Lung (tissue), 12 donors: ENCODE measurements around the gene TBC1D3B. TPM values are rescaled to one million over a fixed set of nuclear protein-coding genes. Genes with fewer than 3 reads are reported as not detected.

Source experiments
- ATAC-seq: fragments of 200-7000 bp; cut with Tn5 transposase; one replicate; pipeline ENCODE4 v1.9.1; 2020; ENCODE audit warnings: moderate number of reproducible peaks; ENCODE audit not compliant: insufficient read depth, low FRiP score
- DNase-seq, 3 donors: peaks; one replicate each; pipeline ENCODE4 v3.0.0-alpha.2; 2013 to 2017
- H3K27ac ChIP-seq, 2 donors: one replicate each; pipeline ENCODE4 v1.5.1; 2013; ENCODE audit warnings: mild to moderate bottlenecking in 2 of 2, moderate library complexity in 2 of 2, control low read depth in 1 of 2, inconsistent platforms in 1 of 2, low read depth in 1 of 2, low read length in 1 of 2
- H3K27me3 ChIP-seq, 3 donors: one replicate each; pipeline ENCODE4 v1.5.1; 2013; ENCODE audit warnings: low read length in 2 of 3; ENCODE audit not compliant: control insufficient read depth in 3 of 3, insufficient read depth in 3 of 3
- H3K36me3 ChIP-seq, 4 donors: one replicate each; pipeline ENCODE4 v1.5.1; 2013; ENCODE audit warnings: low read length in 4 of 4, mild to moderate bottlenecking in 1 of 4, moderate library complexity in 1 of 4; ENCODE audit not compliant: control insufficient read depth in 4 of 4, insufficient read depth in 4 of 4
- H3K4me1 ChIP-seq, 5 donors: one replicate each; pipeline ENCODE4 v1.5.1; 2013; ENCODE audit warnings: low read length in 5 of 5, mild to moderate bottlenecking in 2 of 5, moderate library complexity in 1 of 5; ENCODE audit not compliant: control insufficient read depth in 5 of 5, insufficient read depth in 5 of 5
- H3K4me3 ChIP-seq: one replicate; pipeline ENCODE4 v1.5.1; 2013; ENCODE audit warnings: mild to moderate bottlenecking, control low read depth, moderate library complexity
- H3K9ac ChIP-seq, 2 donors: one replicate each; pipeline ENCODE4 v1.5.1; 2013; ENCODE audit warnings: low read length in 2 of 2, control low read depth in 1 of 2; ENCODE audit not compliant: insufficient read depth in 1 of 2
- H3K9me3 ChIP-seq, 4 donors: one replicate each; pipeline ENCODE4 v1.5.1; 2013; ENCODE audit warnings: low read length in 3 of 4, mild to moderate bottlenecking in 1 of 4, moderate library complexity in 1 of 4; ENCODE audit not compliant: control insufficient read depth in 4 of 4, insufficient read depth in 3 of 4
- CTCF ChIP-seq: IDR thresholded peaks from 2 replicates; pipeline ENCODE4 v1.5.1; 2012; ENCODE audit warnings: mild to moderate bottlenecking; ENCODE audit errors: control extremely low read depth, extremely low read depth
- WGBS, 2 donors: extraction: QIAGEN DNeasy Blood & Tissue Kit; methylation state at CpG; one replicate each; pipeline ENCODE4 v1.1.7; 2013; 5-methylcytosine and 5-hydroxymethylcytosine counted together
- polyA plus RNA-seq, 2 donors: library from polyadenylated mRNA; stranded (reverse); fragments of 200-250 nt; gene quantifications; one replicate each; pipeline ENCODE4 v1.2.1, GENCODE V29; 2013
- total RNA-seq, 2 donors: library from RNA; depleted of rRNA in 1 of 2; stranded (reverse); fragments of >200 nt in 1 of 2; gene quantifications; one replicate each; pipeline ENCODE4 v1.2.1, GENCODE V29; 2014 to 2021
- donor health status: control.
- donor health status: control.
- donor health status: Bipolar disorder and iron deficiency.
- donor health status: healthy.
- donor health status: DM: yes; HTN: yes; CAD: no.

Gene TBC1D3B
- total and polyA plus RNA-seq, 4 donors = 1.6 to 7.5 (median 3.0) TPM

- no peak overlapping the region for H3K27ac ChIP-seq
- no peaks in the 10 kb centered on the region for H3K36me3 ChIP-seq
- TF ChIP-seq CTCF = no peak
- ATAC-seq (no peak), DNase-seq (no peak)
- H3K9ac ChIP-seq = no peak overlapping the region
- WGBS, 2 donors = 64 to 71% methylated on average over 10 of the region's 10 CpGs
- peaks cover 0 to 3% (median 0%) of the 10 kb centered on the region in 5 donors for H3K4me1 ChIP-seq
- H3K4me3 ChIP-seq = no peak overlapping the region
- peaks cover 0 to 8% (median 2%) of the 10 kb centered on the region in 3 donors for H3K27me3 ChIP-seq
- H3K9me3 ChIP-seq = no peaks in the 10 kb centered on the region
These were observed 22.4 kb downstream of the TBC1D3B start for GRCh38 chr17:36153895-36154610.

- 88 to 92% methylated on average over 8 of the region's 8 CpGs for WGBS, 2 donors
- TF ChIP-seq CTCF = no peak
These were observed 23.8 kb downstream of the TBC1D3B start for GRCh38 chr17:36152639-36153120.

GRCh38 chr17:36151891-36152638 lies 24.4 kb downstream of the TBC1D3B start:
- Histone ChIP-seq H3K4me3 (no peak overlapping the region), H3K9ac (no peak overlapping the region), H3K27ac (no peak overlapping the region), H3K36me3 (no peaks in the 10 kb centered on the region), H3K4me1 (peaks cover 0 to 4% (median 0%) of the 10 kb centered on the region in 5 donors), H3K9me3 (no peaks in the 10 kb centered on the region), H3K27me3 (peaks cover 0 to 8% (median 2%) of the 10 kb centered on the region in 3 donors)
- WGBS, 2 donors = 75 to 84% methylated on average over 4 of the region's 4 CpGs
- DNase-seq (no peak), ATAC-seq (no peak)
- no peak for TF ChIP-seq CTCF

More at GRCh38 chr17:36152639-36153120, 23.8 kb downstream of the TBC1D3B start:
- no peaks in the 10 kb centered on the region for H3K9me3 ChIP-seq
- H3K4me1 ChIP-seq = peaks cover 0 to 4% (median 0%) of the 10 kb centered on the region in 5 donors
- no peak overlapping the region for H3K9ac ChIP-seq
- no peaks in the 10 kb centered on the region for H3K36me3 ChIP-seq
- ATAC-seq (no peak), DNase-seq (no peak)
- peaks cover 0 to 8% (median 2%) of the 10 kb centered on the region in 3 donors for H3K27me3 ChIP-seq
- no peak overlapping the region for H3K4me3 ChIP-seq
- no peak overlapping the region for H3K27ac ChIP-seq
